ENCODE measurements around the gene C1S. TPM values are rescaled to one million over a fixed set of nuclear protein-coding genes. Genes with fewer than 3 reads are reported as not detected.

C1S gene
- 1 to 10 TPM; 1.5 to 1.9 TPM for total RNA-seq

DNA sequence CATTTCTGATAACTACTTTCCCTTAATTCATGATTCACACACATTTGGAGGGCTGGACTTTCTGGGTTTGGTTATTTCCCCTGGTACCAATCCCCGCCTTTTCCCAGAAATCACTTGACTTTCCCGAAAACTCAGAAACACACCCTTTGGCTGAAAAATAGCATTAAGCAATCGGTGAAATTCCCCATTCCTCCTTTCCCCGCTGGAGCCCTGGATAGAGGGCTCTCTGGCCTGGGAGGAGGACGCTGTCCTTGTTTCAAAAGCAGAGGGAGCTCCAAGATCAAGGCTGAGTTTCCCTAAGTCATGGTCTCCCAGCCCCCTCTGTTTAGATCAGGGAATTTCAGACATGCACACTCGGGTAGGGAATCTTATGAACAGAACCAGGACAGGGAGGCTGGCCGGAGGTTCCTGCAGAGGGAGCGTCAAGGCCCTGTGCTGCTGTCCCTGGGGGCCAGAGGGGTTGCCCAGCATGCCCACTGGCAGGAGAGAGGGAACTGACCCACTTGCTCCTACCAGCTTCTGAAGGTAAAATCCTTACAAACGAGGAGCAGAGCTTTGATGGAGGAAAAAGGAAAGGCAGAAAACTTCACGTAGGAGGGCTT lies at the start of gene C1S:
Gene C1S (plus strand): TSS at position 366 of the 602 bp plus-strand sequence. CDS start 1,195 bp downstream, outside the sequence.

DNA sequence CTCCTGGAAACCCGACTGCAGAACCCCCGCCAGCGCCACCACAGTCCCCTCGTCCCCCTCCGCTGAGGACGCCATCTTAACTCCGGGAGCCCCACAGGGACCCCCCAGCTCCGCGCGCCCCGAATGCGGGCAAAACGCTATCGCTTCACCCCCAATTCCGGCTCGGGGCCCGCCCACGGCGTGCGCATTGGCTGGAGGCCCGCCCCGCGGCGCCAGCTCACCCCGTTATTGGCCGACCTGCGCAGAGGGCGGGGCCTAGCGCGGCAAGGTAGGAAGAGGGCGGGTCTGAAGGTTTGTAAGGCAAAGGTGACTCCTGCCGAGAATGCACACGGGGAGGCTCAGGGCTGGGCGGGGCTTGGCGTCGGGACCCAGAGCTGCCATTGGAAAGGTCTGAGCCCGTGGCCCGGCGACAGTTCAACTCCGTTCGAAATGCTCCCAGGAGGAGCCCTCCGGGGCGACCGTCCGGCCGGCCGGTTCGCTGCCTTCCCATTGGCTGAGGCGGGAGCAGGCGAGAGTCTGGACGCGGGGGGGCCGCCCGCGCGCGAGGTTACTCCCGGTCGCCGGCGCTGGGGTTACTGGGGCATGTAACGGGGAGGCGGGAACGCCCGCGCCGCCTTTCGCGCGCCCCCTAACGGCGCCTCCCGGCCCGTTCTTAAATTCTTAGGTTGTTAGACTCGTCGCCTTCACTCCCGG lies 42.0 kb upstream of the C1S start, which contains the start of gene LPCAT3:
Gene LPCAT3 (minus strand): TSS at position 127 of the 693 bp plus-strand sequence. CDS start 52 bp downstream, at position 75.

DNA sequence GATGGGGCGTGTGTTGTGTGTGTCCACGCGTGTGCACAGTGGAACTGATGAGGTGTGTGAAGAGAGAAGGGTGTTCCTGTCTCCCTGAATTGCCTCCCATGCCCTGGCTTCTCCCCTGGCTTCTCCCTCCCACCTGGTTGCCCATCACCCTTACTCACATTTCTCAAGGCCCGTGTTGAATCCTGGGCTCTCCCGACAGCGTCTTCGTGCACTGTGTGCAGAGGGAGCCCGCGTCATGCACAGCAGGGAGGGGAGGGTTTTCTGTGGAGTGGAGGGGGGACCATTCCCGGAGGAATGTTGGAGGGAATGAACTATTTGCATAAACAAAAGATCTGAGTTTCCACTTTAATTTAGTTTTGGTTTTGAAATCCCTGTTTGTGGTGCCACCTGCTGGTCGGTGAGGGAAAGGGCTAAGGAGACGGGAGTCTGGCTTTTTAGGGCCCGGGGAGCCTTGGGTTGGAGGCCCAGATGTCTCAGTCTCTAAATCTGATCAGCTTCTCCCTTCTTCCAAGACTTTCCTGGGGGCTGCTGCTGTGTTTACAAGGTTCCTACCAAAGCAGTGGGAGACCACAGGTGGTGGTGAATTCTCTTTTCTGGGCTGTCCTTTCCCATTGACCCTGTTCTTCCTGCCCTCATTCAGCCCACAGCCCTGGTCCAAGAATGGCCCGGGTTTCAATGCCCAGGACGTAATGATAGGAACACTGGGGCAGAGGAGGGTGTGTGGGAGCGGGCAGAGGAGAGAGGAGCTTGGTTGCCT lies 31.9 kb downstream of the C1S start, which contains the start of gene C1R:
Gene C1R (minus strand): TSS at position 217 of the 757 bp plus-strand sequence. CDS start 57 bp downstream, at position 160.

DNA sequence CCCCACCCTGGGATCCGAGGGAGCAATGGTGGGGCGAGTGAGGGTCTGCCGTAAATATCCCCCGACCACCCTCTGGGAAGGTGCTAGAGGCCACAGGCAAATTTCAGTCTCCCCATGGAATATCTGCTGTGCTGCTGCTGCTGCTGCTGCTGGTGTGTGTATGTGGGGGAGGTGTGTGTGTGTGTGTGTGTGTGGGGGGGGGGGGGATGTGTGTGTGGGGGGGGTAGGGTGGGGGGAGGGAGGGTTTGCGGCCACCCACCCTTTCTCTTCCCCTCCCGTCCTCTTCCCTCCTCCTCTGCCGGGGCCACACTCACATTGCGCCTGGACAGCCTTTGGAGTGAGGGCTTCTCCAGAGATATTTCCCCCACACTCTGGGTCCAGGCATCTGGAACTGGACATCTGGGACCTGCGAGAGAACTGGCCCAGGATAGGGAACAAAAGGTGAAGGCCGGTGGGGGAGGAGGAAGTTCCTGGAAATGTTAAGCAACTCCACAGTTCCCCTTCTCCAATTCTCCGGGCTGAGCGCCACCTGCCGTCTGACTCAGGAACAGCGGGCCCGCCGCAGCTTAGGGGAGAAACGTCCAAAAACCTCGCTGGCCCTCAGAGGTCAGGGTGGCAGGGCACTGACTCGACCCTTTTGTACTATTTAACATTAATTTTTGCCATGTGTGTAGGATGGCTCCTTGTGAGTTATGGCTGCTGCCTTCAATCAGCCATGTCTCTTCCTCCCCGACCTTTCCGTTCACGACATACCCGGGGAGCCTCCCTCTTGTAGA lies 48.5 kb downstream of the C1S start, which contains the start of gene C1RL:
Gene C1RL (minus strand): TSS at position 419 of the 776 bp plus-strand sequence. CDS start 34 bp downstream, at position 385.

Other genes with a start within 250 kb of the C1S start
- under 1 TPM; 0.17 to 0.23 TPM for gene GPR162, start 238.9 kb upstream of the C1S start, total RNA-seq
- under 1 TPM; 0.46 to 0.96 TPM for gene P3H3, start 232.3 kb upstream of the C1S start, total RNA-seq
- gene GNB3, start 219.8 kb upstream of the C1S start, total RNA-seq, result under 1 TPM; 0.10 to 0.45 TPM
- 10 to 100 TPM; 82.5 to 85.6 TPM for gene CDCA3, start 209.4 kb upstream of the C1S start, total RNA-seq
- gene USP5, start 208.6 kb upstream of the C1S start, total RNA-seq, result 100 to 1,000 TPM; 112 to 115 TPM
- gene TPI1, start 193.2 kb upstream of the C1S start, total RNA-seq, result 1,000 to 10,000 TPM; 1,127 to 1,161 TPM
- 1 to 10 TPM; 8.0 to 8.7 TPM for gene SPSB2, start 187.4 kb upstream of the C1S start, total RNA-seq
- 1 to 10 TPM; 3.0 to 3.8 TPM for gene LRRC23, start 155.9 kb upstream of the C1S start, total RNA-seq
- gene ENO2, start 146.1 kb upstream of the C1S start, total RNA-seq, result 100 to 1,000 TPM; 146 to 157 TPM
- gene ATN1, start 132.8 kb upstream of the C1S start, total RNA-seq, result 10 to 100 TPM; 26.4 to 29.4 TPM
- gene RNU7-1, start 116.9 kb upstream of the C1S start, total RNA-seq, result not detected
- gene C12orf57, start 116.7 kb upstream of the C1S start, total RNA-seq, result 100 to 1,000 TPM; 239 to 248 TPM
- gene PTPN6, start 109.4 kb upstream of the C1S start, total RNA-seq, result 100 to 1,000 TPM; 394 to 402 TPM
- gene PHB2, start 90.1 kb upstream of the C1S start, total RNA-seq, result 100 to 1,000 TPM; 216 TPM
- 10 to 100 TPM; 46.4 to 51.7 TPM for gene EMG1, start 89.8 kb upstream of the C1S start, total RNA-seq
- 10 to 100 TPM; 34.7 to 37.2 TPM for gene LPCAT3, start 42.2 kb upstream of the C1S start, total RNA-seq
- 1 to 10 TPM; 3.1 TPM for gene C1R, start 31.7 kb downstream of the C1S start, total RNA-seq
- gene C1RL, start 48.5 kb downstream of the C1S start, total RNA-seq, result 10 to 100 TPM; 25.9 to 31.3 TPM
- 1 to 10 TPM in 1 of 2 experiments, under 1 TPM in 1; 0.48 to 2.1 TPM for gene RBP5, start 68.2 kb downstream of the C1S start, total RNA-seq
- 100 to 1,000 TPM; 109 to 116 TPM for gene CLSTN3, start 69.7 kb downstream of the C1S start, total RNA-seq
- gene PEX5, start 129.0 kb downstream of the C1S start, total RNA-seq, result 10 to 100 TPM; 19.9 to 22.2 TPM
- gene ACSM4, start 243.4 kb downstream of the C1S start, total RNA-seq, result not detected